ENCODE measurements around the gene AGBL4. TPM values are rescaled to one million over a fixed set of nuclear protein-coding genes. Genes with fewer than 3 reads are reported as not detected.

AGBL4 gene
- total and polyA plus RNA-seq, 2 of the 4 experiments (the other 2 are of a cell fraction) = not detected

DNA sequence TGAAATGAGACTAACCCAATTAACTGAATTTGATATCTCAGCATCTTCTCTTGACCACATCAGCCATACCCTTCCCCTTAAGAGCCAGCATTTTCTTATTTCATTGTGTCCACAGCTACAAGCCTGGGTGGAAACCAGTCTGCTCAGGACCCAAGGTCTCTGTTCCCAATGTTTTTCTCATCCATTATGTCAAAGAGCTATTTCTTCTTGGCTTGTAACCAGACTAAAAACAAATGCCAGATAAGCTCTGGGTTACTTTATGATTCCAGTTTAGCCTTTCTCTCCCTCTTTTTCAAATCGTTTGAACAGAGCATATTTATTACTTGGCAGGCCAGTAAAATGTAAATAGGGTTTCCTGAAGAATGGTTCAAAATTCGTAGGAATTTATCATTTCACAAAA, 1442.5 kb downstream of the AGBL4 start:
- dilution Hi-C loops (cut with HindIII; ENCODE audit: low sequenced_read_pairs, unreplicated experiment) = no loop called here
- H3K4ac ChIP-seq (ENCODE audit: low read depth, low read length) = no peak overlapping the region
- no peaks in the 10 kb centered on the region for H3K9me3 ChIP-seq (ENCODE audit: control insufficient read depth, insufficient read depth, low read length)
- H3K14ac ChIP-seq (replicated peaks; ENCODE audit: low read depth, low read length) = no peak overlapping the region
- H3K79me1 ChIP-seq (ENCODE audit: low read depth in 1 of 2, low read length in 2 of 2) = no peaks in the 10 kb centered on the region
- no peak overlapping the region for H4K91ac ChIP-seq (ENCODE audit: insufficient read depth, low read depth, low read length)
- H3K18ac ChIP-seq (ENCODE audit: low read depth, low read length) = no peak overlapping the region
- H2AK5ac ChIP-seq (ENCODE audit: low read depth, low read length) = no peak overlapping the region
- ChIA-PET CTCF (no interaction called here), POLR2A (ENCODE audit: unreplicated experiment) (no interaction called here)
- H2AFZ ChIP-seq (replicated peaks; ENCODE audit: low read length, poor library complexity) = no peak overlapping the region
- no peak overlapping the region for H2BK5ac ChIP-seq (ENCODE audit: low read depth, low read length, poor library complexity, severe bottlenecking)
- H3K27ac ChIP-seq (ENCODE audit: insufficient read depth, low read length) = no peak overlapping the region
- H2BK120ac ChIP-seq (ENCODE audit: low read depth, low read length) = no peak overlapping the region
- intact Hi-C loops (cut with micrococcal nuclease) = no loop called here
- no peak overlapping the region for H3K56ac ChIP-seq (ENCODE audit: extremely low read depth, insufficient read depth, low read length)
- no peak overlapping the region for H3K4me2 ChIP-seq (ENCODE audit: low read depth, low read length)
- no peaks in the 10 kb centered on the region for H3K36me3 ChIP-seq (ENCODE audit: control insufficient read depth, insufficient read depth, low read length)
- no peak overlapping the region for H2BK15ac ChIP-seq (ENCODE audit: low read depth, low read length)
- no peak overlapping the region for H3K23ac ChIP-seq (ENCODE audit: low read depth, low read length)
- no peak overlapping the region for H3K4me3 ChIP-seq (ENCODE audit: insufficient read depth, low read depth, low read length)
- H2AK9ac ChIP-seq (replicated peaks; ENCODE audit: low read depth, low read length, poor library complexity) = no peak overlapping the region
- in situ Hi-C loops (cut with MboI; ENCODE audit: low sequenced_read_pairs) = no loop called here
- no peak overlapping the region for H2BK20ac ChIP-seq (ENCODE audit: low read depth, low read length)
- H4K8ac ChIP-seq (ENCODE audit: low read depth in 2 of 2, low read length in 2 of 2) = no peak overlapping the region
- no TSS peak for BruUV-seq (replicated peaks)
- WGBS, 2 experiments (ENCODE audit: extremely low coverage in 2 of 2, insufficient read length in 1 of 2) = no CpG with 5 or more reads among the region's 2 CpGs
- no peaks in the 10 kb centered on the region; the same call in 1 of the 2 replicates for H3K27me3 ChIP-seq (ENCODE audit: control insufficient read depth, insufficient read depth, low read length)
- no peak for DNase-seq
- no peaks in the 10 kb centered on the region for H3K9me1 ChIP-seq (ENCODE audit: insufficient read depth, low read length)
- no peaks in the 10 kb centered on the region for H4K20me1 ChIP-seq (ENCODE audit: insufficient read depth, low read length)
- H3K4me1 ChIP-seq (ENCODE audit: control insufficient read depth, insufficient read depth, low read length) = no peaks in the 10 kb centered on the region
- H4K5ac ChIP-seq (ENCODE audit: low read depth, low read length) = no peak overlapping the region
- ATAC-seq (ENCODE audit: low read depth) = no peak
- TF ChIP-seq RAD21 (IDR thresholded peaks at IDR 0.05; ENCODE audit: low read length) (no peak), RFX5 (IDR thresholded peaks at IDR 0.05; ENCODE audit: low read depth, low read length) (no peak)
- TF ChIP-seq, protein P1, sequence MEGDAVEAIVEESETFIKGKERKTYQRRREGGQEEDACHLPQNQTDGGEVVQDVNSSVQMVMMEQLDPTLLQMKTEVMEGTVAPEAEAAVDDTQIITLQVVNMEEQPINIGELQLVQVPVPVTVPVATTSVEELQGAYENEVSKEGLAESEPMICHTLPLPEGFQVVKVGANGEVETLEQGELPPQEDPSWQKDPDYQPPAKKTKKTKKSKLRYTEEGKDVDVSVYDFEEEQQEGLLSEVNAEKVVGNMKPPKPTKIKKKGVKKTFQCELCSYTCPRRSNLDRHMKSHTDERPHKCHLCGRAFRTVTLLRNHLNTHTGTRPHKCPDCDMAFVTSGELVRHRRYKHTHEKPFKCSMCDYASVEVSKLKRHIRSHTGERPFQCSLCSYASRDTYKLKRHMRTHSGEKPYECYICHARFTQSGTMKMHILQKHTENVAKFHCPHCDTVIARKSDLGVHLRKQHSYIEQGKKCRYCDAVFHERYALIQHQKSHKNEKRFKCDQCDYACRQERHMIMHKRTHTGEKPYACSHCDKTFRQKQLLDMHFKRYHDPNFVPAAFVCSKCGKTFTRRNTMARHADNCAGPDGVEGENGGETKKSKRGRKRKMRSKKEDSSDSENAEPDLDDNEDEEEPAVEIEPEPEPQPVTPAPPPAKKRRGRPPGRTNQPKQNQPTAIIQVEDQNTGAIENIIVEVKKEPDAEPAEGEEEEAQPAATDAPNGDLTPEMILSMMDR (conservative IDR thresholded peaks at IDR 0.05; ENCODE audit: low read depth, low read length) = no peak
- H3K9ac ChIP-seq (ENCODE audit: low read depth, low read length) = no peak overlapping the region
